Endothelial cell of umbilical vein (primary cell): ENCODE results near the gene CCT2. TPM values are rescaled to one million over a fixed set of nuclear protein-coding genes. Genes with fewer than 3 reads are reported as not detected.
A peak's percentile ranks its signal among the peaks of the same experiment; 100 is the strongest.
"Not testable (repeated sequence)": the region's sequence is repeated elsewhere in the genome, so short reads cannot be mapped to it uniquely, and the experiment has no call there.

Experiments
- BruUV-seq: library from RNA; stranded (reverse); fragments of 400-500 nt; replicated peaks from 2 replicates; lab custom pipeline; 2021; lab: Mats Ljungman, UMichigan
- CTCF ChIA-PET: fragments of 300-600, 350-600 bp; sonication (Branson Sonifier 250); formaldehyde crosslinking; loops from one replicate; lab custom pipeline; 2021; ENCODE audit warnings: antibody characterized with exemption, inconsistent platforms; lab: Charles Lee
- POLR2A ChIA-PET: fragments of 300-600, 350-600 bp; sonication (Branson Sonifier 250); formaldehyde crosslinking; loops from one replicate; lab custom pipeline; 2021; ENCODE audit warnings: antibody characterized with exemption, inconsistent platforms; lab: Charles Lee
- DNase-seq: peaks from one replicate; pipeline ENCODE4 v3.0.0-alpha.2; 2011; ENCODE audit warnings: low read depth, low spot score
- FAIRE-seq: peaks from 2 replicates; lab custom pipeline; 2011; peaks lifted over from hg19 to GRCh38; lab: Jason Lieb, UNC
- H2AFZ ChIP-seq: 2 replicates; pipeline ENCODE4 v1.6.0; 2012; ENCODE audit warnings: low read depth, low read length, control low read depth, inconsistent platforms
- H3K27ac ChIP-seq: 2 replicates; pipeline ENCODE4 v1.5.1; 2011; ENCODE audit warnings: low read depth, mild to moderate bottlenecking, control low read depth, low read length, moderate library complexity; ENCODE audit not compliant: insufficient read depth
- H3K27me3 ChIP-seq, 2 experiments: 2 replicates each; pipeline versions ENCODE4 v1.6.0 to v1.6.1; 2011; ENCODE audit warnings: low read length in 2 of 2, mixed read lengths in 1 of 2; ENCODE audit not compliant: control insufficient read depth in 2 of 2, insufficient read depth in 2 of 2
- H3K36me3 ChIP-seq, 2 experiments: 2 replicates in 1 of 2; 3 replicates in 1 of 2; pipeline ENCODE4 v1.5.1; 2011; ENCODE audit warnings: low read length in 2 of 2, mild to moderate bottlenecking in 1 of 2, moderate library complexity in 1 of 2; ENCODE audit not compliant: control insufficient read depth in 2 of 2, insufficient read depth in 2 of 2; ENCODE audit errors: extremely low read depth in 1 of 2
- H3K4me1 ChIP-seq: 3 replicates; pipeline ENCODE4 v1.5.1; 2011; ENCODE audit warnings: mild to moderate bottlenecking, low read length; ENCODE audit not compliant: control insufficient read depth, insufficient read depth; ENCODE audit errors: extremely low read depth
- H3K4me2 ChIP-seq: 2 replicates; pipeline ENCODE4 v1.6.1; 2011; ENCODE audit warnings: low read length, control low read depth, mixed read lengths; ENCODE audit not compliant: insufficient read depth
- H3K4me3 ChIP-seq, 3 experiments: fragments of 200-600 bp in 1 of 3; sonication (generic), shearing (Covaris generic) in 1 of 3; replicated peaks in 1 of 3; 2 replicates each; pipeline ENCODE4 v1.5.1; 2011 to 2016; ENCODE audit warnings: control low read depth in 3 of 3, low read length in 3 of 3, mild to moderate bottlenecking in 2 of 3, inconsistent platforms in 1 of 3, low read depth in 1 of 3, moderate library complexity in 1 of 3; ENCODE audit not compliant: insufficient read depth in 1 of 3
- H3K79me2 ChIP-seq: 2 replicates; pipeline ENCODE4 v1.6.0; 2012; ENCODE audit warnings: low read length, inconsistent platforms; ENCODE audit not compliant: control insufficient read depth, insufficient read depth
- H3K9ac ChIP-seq: replicated peaks from 2 replicates; pipeline ENCODE3; 2011; ENCODE audit warnings: low read length, control low read depth; ENCODE audit not compliant: insufficient read depth; ENCODE audit errors: extremely low read depth
- H3K9me1 ChIP-seq: replicated peaks from 3 replicates; pipeline ENCODE4 v1.6.0; 2011; ENCODE audit warnings: mild to moderate bottlenecking, low read length; ENCODE audit not compliant: control insufficient read depth, insufficient read depth; ENCODE audit errors: extremely low read depth
- H3K9me3 ChIP-seq: replicated peaks from 2 replicates; pipeline ENCODE4 v1.5.1; 2012; ENCODE audit warnings: low read length, inconsistent platforms; ENCODE audit not compliant: control insufficient read depth, insufficient read depth
- H4K20me1 ChIP-seq: replicated peaks from 2 replicates; pipeline ENCODE3; 2011; ENCODE audit warnings: mild to moderate bottlenecking, low read length; ENCODE audit not compliant: control insufficient read depth, insufficient read depth; ENCODE audit errors: extremely low read depth
- EZH2 ChIP-seq: IDR thresholded peaks from 2 replicates; pipeline ENCODE4 v1.6.1; 2012; ENCODE audit warnings: borderline replicate concordance, low read depth, mild to moderate bottlenecking, moderate library complexity, low read length, inconsistent platforms; ENCODE audit not compliant: severe bottlenecking
- POLR2A ChIP-seq: IDR thresholded peaks from 2 replicates; pipeline ENCODE4 v1.6.1; 2012; ENCODE audit warnings: low read depth, mild to moderate bottlenecking, control low read depth, low read length
- dilution Hi-C: fragments of 300-500 bp; cut with MboI; formaldehyde crosslinking; loops from one replicate; pipeline ENCODE4 v1.15.0; 2019; ENCODE audit warnings: low sequenced_read_pairs; ENCODE audit not compliant: extremely low pct_ligation_motif_present
- intact Hi-C: fragments of 100-400 bp; cut with micrococcal nuclease; formaldehyde crosslinking; loops from one replicate; pipeline ENCODE4 v1.10.0; 2022
- polyA plus RNA-seq, 4 experiments: library from polyadenylated mRNA; depleted of rRNA in 3 of 4; stranded (reverse) in 3 of 4; unstranded in 1 of 4; fragments of >200 nt; gene quantifications; 2 replicates each; pipeline versions ENCODE4 v1.2.1 to v1.2.3, GENCODE V29; 2011 to 2012; ENCODE audit warnings: missing spikeins in 1 of 4
- total RNA-seq: library from RNA; stranded (reverse); gene quantifications from 2 replicates; pipeline ENCODE4 v1.2.3, GENCODE V29; 2021

CCT2 gene
- total and polyA plus RNA-seq, 2 donors (not counting 3 experiments of a cell fraction or from before 2014, with no cell fraction given), result 138 to 245 TPM

DNA sequence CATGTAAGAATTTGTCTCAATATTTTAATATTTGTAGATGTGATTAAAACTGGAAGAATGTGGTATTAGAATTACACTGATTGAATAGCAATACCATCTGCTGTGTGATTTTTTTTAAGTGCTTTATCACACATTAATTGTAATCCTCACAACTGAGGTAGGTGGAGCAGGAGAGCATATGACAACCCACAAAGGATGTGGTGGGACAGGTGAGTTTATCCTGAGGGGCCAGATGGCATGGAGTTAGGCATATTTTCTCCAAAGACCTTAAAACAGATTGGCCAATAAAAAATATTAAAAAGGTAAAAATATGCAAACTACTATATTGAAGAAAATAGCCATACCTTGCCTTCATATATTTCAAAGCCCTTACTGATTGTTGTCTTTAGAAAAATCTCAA, 17.7 kb downstream of the CCT2 start:
- ChIA-PET POLR2A (no interaction called here), CTCF (no interaction called here)
- no peak overlapping the region for H3K27ac ChIP-seq
- no TSS peak for BruUV-seq
- DNase-seq (no peak), FAIRE-seq (no peak)
- no peaks in the 10 kb centered on the region for H3K27me3 ChIP-seq
- intact Hi-C loops, result no loop called here
- peaks cover under 1% of the 10 kb centered on the region for H3K4me1 ChIP-seq
- no peaks in the 10 kb centered on the region for H4K20me1 ChIP-seq
- dilution Hi-C loops, result no loop called here
- H3K79me2 ChIP-seq, result no peaks in the 10 kb centered on the region
- no peak for TF ChIP-seq EZH2
- H3K9ac ChIP-seq, result no peak overlapping the region
- no peak overlapping the region for H2AFZ ChIP-seq
- H3K4me3 ChIP-seq, result no peak overlapping the region
- H3K36me3 ChIP-seq, result peaks cover 14 to 29% of the 10 kb centered on the region in 2 experiments
- no peaks in the 10 kb centered on the region for H3K9me1 ChIP-seq
- no peaks in the 10 kb centered on the region for H3K9me3 ChIP-seq
- H3K4me2 ChIP-seq, result no peak overlapping the region

DNA sequence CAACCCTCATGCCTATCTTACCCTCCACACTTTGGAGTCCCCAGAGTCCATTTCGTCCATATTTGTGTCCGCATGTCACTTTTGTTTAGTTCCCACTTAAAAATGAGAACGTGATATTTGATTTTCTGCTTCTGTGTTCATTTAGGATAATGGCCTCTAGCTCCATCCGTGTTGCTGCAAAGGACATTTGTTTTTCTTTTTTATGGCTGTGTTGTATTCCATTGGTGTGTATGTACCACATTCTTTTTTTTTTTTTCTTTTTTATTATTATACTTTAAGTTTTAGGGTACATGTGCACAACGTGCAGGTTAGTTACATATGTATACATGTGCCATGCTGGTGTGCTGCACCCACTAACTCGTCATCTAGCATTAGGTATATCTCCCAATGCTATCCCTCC, 18.3 kb downstream of the CCT2 start:
- H3K4me3 ChIP-seq, H2AFZ ChIP-seq, H3K9ac ChIP-seq, H3K27me3 ChIP-seq, H3K9me3 ChIP-seq, intact Hi-C loops, H3K79me2 ChIP-seq, CTCF ChIA-PET, dilution Hi-C loops, FAIRE-seq, H3K9me1 ChIP-seq, H4K20me1 ChIP-seq, H3K4me2 ChIP-seq, BruUV-seq, H3K4me1 ChIP-seq, POLR2A ChIA-PET, DNase-seq, H3K27ac ChIP-seq: not testable (repeated sequence)
- peak; percentile 47 for TF ChIP-seq POLR2A
- H3K36me3 ChIP-seq, result peaks cover 12 to 23% of the 10 kb centered on the region in 2 experiments

DNA sequence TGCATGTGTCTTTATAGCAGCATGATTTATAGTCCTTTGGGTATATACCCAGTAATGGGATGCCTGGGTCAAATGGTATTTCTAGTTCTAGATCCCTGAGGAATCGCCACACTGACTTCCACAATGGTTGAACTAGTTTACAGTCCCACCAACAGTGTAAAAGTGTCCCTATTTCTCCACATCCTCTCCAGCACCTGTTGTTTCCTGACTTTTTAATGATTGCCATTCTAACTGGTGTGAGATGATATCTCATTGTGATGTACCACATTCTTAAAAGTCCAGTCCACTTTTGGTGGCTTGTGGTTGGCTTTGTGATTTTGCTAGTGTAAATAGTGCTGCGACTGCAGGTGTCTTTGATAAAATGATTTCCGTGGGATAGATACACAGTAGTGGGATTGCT, 19.0 kb downstream of the CCT2 start:
- BruUV-seq, H3K79me2 ChIP-seq, H3K4me2 ChIP-seq, H2AFZ ChIP-seq, H3K27me3 ChIP-seq, H3K9ac ChIP-seq, intact Hi-C loops, H3K4me3 ChIP-seq, dilution Hi-C loops, H3K9me1 ChIP-seq, H3K27ac ChIP-seq, POLR2A ChIA-PET, FAIRE-seq, H4K20me1 ChIP-seq, H3K9me3 ChIP-seq, DNase-seq, H3K4me1 ChIP-seq: not testable (repeated sequence)
- peaks cover 9 to 18% of the 10 kb centered on the region in 2 experiments for H3K36me3 ChIP-seq
- CTCF ChIA-PET, result interaction anchor here (0.7 kb wide), 1 partner anchor 35 kb away, joined by 3 read pairs; no protein-coding TSS in a partner anchor
